ENCODE data around the gene FIGLA. TPM values are rescaled to one million over a fixed set of nuclear protein-coding genes. Genes with fewer than 3 reads are reported as not detected.

FIGLA gene
- total RNA-seq, 1 donor from 2014 or later: not detected

DNA sequence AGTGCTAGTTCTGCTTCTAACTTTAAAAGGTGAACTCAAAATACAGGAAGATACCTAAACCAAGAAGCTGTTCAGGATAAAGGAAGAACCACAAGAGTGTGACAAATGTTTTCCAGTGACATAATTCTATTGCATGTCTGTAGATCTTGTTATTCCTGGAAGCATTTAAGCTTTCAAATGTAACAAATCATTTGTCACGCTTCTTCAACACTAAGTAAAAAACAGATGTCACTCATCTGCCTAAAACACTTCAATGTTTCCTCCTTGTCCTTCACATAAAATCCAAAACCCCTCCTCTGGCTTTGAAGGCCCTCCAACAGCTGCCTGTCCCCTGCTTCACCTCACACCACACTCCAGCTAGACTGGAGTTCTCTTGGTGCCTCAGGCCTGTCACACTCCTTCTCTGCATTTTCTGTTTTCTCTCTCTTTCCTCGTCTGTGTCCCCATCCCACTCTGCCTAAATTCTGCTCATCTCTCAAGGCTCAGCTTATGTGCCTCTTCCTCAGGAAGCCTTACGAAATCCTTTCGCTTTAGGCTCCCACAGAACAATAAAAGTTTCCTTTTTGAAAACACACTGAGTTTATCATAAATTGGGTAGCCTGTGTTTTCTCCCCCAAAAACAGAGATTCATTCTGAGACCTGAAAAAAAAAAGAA, 36.4 kb upstream of the FIGLA start:
- H3K36me3 ChIP-seq: no peaks in the 10 kb centered on the region
- no peak overlapping the region for H3K27ac ChIP-seq
- intact Hi-C loops (cut with DNase I): no loop called here
- no peak overlapping the region for H3K4me3 ChIP-seq
- TF ChIP-seq, protein P1, sequence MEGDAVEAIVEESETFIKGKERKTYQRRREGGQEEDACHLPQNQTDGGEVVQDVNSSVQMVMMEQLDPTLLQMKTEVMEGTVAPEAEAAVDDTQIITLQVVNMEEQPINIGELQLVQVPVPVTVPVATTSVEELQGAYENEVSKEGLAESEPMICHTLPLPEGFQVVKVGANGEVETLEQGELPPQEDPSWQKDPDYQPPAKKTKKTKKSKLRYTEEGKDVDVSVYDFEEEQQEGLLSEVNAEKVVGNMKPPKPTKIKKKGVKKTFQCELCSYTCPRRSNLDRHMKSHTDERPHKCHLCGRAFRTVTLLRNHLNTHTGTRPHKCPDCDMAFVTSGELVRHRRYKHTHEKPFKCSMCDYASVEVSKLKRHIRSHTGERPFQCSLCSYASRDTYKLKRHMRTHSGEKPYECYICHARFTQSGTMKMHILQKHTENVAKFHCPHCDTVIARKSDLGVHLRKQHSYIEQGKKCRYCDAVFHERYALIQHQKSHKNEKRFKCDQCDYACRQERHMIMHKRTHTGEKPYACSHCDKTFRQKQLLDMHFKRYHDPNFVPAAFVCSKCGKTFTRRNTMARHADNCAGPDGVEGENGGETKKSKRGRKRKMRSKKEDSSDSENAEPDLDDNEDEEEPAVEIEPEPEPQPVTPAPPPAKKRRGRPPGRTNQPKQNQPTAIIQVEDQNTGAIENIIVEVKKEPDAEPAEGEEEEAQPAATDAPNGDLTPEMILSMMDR (IDR thresholded peaks at IDR 0.05): no peak
- TF ChIP-seq POLR2AphosphoS5 (IDR thresholded peaks at IDR 0.05; ENCODE audit: insufficient read depth in 1 of 2, low read depth in 1 of 2) (no peak), POLR2A (IDR thresholded peaks at IDR 0.05) (no peak)
- no peaks in the 10 kb centered on the region for H3K27me3 ChIP-seq
- no peak for DNase-seq (ENCODE audit: extremely low spot score in 2 of 2)
- H3K9me3 ChIP-seq: no peaks in the 10 kb centered on the region
- H3K4me1 ChIP-seq: no peaks in the 10 kb centered on the region

DNA sequence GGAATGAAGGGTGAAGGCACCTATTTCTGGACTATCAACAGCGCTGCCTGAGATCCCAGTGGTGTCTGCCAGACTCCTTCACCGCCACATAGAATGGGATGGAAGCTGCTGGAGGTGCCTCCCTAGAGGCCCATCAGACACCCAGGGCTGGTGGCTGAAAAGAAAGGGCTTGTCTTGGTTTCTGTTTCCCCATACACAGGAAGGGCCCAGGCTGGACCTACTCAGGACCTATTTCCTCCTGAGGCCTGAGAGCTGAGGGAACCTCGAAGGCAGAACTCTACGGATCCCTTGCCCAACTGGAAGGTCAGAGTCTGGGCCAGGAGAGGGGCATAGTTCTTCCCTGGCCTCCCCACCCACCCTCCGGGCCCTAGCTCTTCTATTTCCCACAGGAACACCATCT, 32.8 kb upstream of the FIGLA start:
- TF ChIP-seq POLR2A (IDR thresholded peaks at IDR 0.05): no peak
- TF ChIP-seq POLR2AphosphoS5 (IDR thresholded peaks at IDR 0.05; ENCODE audit: insufficient read depth in 1 of 2, low read depth in 1 of 2): no peak
- TF ChIP-seq, protein P1 (IDR thresholded peaks at IDR 0.05): no peak
- no peak for DNase-seq (ENCODE audit: extremely low spot score in 2 of 2)

GRCh38 chr2:70822843-70823242, 32.4 kb upstream of the FIGLA start:
- Histone ChIP-seq H3K36me3 (no peaks in the 10 kb centered on the region), H3K27ac (no peak overlapping the region), H3K4me3 (no peak overlapping the region), H3K27me3 (no peaks in the 10 kb centered on the region), H3K4me1 (no peaks in the 10 kb centered on the region), H3K9me3 (no peaks in the 10 kb centered on the region)
- intact Hi-C loops (cut with DNase I): no loop called here
- no peak for TF ChIP-seq POLR2A (IDR thresholded peaks at IDR 0.05)
- DNase-seq (ENCODE audit: extremely low spot score in 2 of 2): no peak

More for the DNA sequence above, 32.8 kb upstream of the FIGLA start:
- no peaks in the 10 kb centered on the region for H3K9me3 ChIP-seq
- intact Hi-C loops (cut with DNase I): no loop called here
- no peaks in the 10 kb centered on the region for H3K36me3 ChIP-seq
- H3K27ac ChIP-seq: no peak overlapping the region
- H3K4me1 ChIP-seq: no peaks in the 10 kb centered on the region
- H3K27me3 ChIP-seq: no peaks in the 10 kb centered on the region
- no peak overlapping the region for H3K4me3 ChIP-seq

GRCh38 chr2:70820499-70820898, 30.1 kb upstream of the FIGLA start, which contains the start of gene CLEC4F:
TSS of gene CLEC4F (minus strand) at chr2:70820599. CDS start at chr2:70820523, 76 bp downstream.
- no peaks in the 10 kb centered on the region for H3K36me3 ChIP-seq
- H3K4me3 ChIP-seq: no peak within 1 kb of the TSS
- TF ChIP-seq POLR2AphosphoS5 (IDR thresholded peaks at IDR 0.05; ENCODE audit: insufficient read depth in 1 of 2, low read depth in 1 of 2) (no peak), POLR2A (IDR thresholded peaks at IDR 0.05) (no peak)
- TF ChIP-seq, protein P1 (IDR thresholded peaks at IDR 0.05): no peak
- H3K4me1 ChIP-seq: no peaks in the 10 kb centered on the region
- H3K27me3 ChIP-seq: no peaks in the 10 kb centered on the region
- H3K27ac ChIP-seq: no peak within 1 kb of the TSS
- no peak for DNase-seq (ENCODE audit: extremely low spot score in 2 of 2)
- intact Hi-C loops (cut with DNase I): no loop called here
- no peaks in the 10 kb centered on the region for H3K9me3 ChIP-seq

DNA sequence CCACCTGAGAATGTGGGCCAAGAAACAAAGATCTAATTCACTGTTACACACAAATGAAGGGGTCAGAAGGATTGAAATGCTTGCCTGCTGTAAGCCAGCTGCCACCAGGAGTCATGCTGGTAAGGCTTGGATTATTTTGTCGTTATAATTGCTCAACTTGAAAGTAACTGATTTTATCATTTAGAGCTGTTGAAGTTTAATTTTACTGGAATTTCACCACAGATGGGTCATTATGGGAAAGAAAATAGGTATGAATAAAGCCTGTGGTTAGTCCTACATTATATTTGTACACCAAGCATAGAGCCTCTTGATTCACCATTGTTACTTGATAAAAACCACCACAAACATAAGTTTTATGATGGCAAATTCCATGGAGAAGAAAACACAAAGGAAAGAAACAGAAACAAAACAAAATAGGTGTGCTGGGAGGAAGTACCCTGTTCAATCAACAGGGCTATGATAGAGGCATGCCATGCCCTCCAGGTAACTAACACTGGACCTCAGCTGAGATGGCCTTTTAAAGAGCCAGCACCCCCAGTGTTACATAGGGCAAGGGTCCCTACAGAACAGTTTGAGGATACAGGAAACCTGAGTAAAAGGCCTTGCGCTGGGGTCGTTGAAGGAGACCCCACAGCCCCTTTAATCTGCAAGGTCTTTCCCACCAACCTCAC, 27.0 kb upstream of the FIGLA start:
- Histone ChIP-seq H3K9me3 (no peaks in the 10 kb centered on the region), H3K4me1 (no peaks in the 10 kb centered on the region), H3K36me3 (no peaks in the 10 kb centered on the region), H3K27me3 (no peaks in the 10 kb centered on the region), H3K27ac (no peak overlapping the region), H3K4me3 (no peak overlapping the region)
- DNase-seq (ENCODE audit: extremely low spot score in 2 of 2): no peak
- no peak for TF ChIP-seq POLR2A (IDR thresholded peaks at IDR 0.05)
- TF ChIP-seq, protein P1 (IDR thresholded peaks at IDR 0.05): no peak
- intact Hi-C loops (cut with DNase I): no loop called here

Data from vagina (tissue), 2 donors.